Measurements from ENCODE around the gene PUDP. TPM values are rescaled to one million over a fixed set of nuclear protein-coding genes. Genes with fewer than 3 reads are reported as not detected.

The PUDP gene
- total RNA-seq, 1 donor from 2014 or later = 11.2 TPM

- DNase-seq (ENCODE audit: low read depth) = peak; percentile 24
These were observed 458 bp downstream of the PUDP start, which contains the start of gene STS for GRCh38 chrX:7147413-7147977. STS (plus strand) TSS chrX:7147712; CDS start chrX:7253200, 105,488 bp downstream.

DNA sequence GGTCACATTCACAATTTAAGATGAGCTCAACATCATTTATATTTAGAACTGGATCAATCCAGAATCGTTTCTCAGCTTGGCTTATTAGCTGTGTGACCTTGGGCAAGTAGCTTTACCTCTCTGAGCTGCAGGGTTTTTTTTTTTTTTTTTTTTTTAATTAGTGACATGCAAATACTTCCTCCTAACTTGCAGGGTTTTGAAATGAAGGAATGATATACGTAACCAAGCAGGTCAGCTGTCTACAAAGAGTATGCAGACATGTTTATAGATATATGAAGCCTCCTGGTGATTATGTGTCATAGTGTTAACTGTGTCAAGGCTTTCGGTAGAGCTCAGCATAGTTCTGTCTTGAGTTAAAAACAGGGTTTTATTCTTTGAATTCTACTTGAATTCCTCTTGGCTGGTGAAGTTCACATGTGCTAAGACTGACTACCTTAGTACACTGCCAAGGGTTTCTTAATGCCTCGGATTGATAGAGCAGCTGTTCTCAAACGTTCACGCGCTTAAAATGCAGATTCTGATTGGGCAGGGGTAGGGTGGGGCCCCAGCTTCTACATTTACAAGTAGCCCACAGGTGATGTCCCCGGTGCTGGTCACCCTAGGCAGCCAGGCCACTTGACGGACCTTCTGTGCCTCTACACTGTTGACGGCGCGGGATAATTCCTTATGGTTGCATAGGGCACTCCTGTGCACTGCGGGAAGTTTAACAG is 1.1 kb downstream of the PUDP start:
- DNase-seq (ENCODE audit: low read depth) = peak; percentile 31

DNA sequence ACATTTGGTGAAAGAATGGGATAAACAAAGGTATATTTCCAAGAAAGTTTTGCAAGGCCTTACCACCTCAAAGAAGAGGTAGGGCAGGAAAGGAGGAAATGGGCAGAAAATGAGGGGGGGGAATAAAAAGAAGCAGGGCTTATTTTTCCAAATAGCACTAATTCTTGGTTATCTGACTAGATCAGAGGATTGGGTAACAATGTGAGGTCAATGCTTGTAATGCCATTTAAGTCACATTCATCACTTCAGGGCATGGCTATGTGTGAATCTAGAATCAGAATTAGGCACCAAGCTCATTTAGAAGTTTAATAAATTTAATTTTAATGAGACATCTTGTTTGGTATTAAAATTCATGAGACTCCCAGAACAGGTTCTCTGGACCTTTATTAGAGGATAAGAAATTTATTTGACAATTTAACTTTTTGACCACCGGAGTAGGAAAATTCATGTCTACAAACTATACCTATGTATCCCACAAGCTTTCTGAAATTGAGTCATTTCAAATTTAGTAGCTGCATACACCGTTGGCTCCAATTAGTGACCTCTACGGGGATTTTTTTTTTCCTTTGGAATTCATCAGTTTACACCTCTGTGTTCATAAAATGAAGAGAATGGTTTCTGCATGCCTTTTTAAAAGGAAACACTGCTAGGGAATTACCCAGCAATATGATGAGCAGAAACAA is 1.8 kb downstream of the PUDP start:
- DNase-seq (ENCODE audit: low read depth) = no peak

DNA sequence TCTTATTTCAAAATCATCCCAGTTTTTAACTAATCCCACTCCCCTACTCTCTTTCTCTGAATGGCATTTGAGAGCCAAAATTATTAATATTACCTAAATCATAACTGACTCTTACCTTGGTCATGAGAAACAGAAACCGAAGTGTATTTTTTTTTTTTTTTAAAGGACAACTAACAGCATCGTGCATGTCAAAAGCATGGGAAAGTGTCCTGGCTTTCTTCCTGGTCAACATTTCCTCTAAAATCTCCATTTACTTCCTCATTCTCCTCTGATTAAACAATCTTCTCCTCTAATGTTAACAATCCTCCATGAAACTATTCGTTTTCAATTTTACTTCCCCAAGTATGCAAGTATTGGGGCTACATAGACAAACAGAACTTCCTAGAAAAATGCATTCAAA is 2.5 kb downstream of the PUDP start:
- DNase-seq (ENCODE audit: low read depth) = no peak

- no peak for DNase-seq (ENCODE audit: low read depth)
These were observed 3.9 kb downstream of the PUDP start for GRCh38 chrX:7143941-7144525.

DNA sequence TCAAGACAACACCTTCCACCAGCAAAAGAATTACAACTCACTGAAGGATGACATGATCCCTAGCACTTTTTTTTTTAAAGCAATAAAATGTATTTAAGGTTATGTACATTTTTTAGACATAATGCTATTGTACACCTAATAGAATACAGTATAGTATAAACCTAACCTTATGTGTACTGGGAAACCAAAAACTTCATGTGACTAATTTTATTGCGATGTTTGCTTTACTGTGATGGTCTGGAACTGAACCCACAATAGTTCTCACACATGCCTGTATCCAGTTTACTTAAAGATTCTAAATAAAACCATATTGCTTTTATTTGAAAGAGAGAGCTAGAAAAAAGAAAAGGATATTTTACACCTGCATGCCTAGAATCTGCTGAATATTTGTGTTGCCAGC is 4.9 kb downstream of the PUDP start:
- DNase-seq (ENCODE audit: low read depth) = no peak

- DNase-seq (ENCODE audit: low read depth) = peak; percentile 55
These were observed 8.5 kb downstream of the PUDP start for GRCh38 chrX:7139202-7140081.

DNA sequence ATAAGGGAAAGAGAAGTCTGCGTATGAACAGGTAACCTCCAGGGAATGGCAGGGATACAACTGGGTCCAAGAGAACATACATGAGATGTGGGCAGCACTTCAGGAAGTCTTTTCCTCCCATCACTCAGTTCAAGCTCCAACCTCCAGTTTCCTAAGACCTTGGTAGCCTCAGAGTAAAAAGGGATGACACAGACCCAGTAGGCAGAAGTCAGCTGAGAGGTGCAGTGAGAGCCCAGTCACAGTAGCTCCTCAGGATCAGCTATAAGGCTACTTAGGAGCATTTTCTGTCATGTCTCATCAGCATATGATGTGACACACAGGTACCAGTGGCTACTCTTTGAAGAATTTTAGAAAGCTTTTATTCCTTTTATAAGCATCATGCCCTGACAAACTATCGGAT is 13.0 kb downstream of the PUDP start:
- no peak for DNase-seq (ENCODE audit: low read depth)

DNA sequence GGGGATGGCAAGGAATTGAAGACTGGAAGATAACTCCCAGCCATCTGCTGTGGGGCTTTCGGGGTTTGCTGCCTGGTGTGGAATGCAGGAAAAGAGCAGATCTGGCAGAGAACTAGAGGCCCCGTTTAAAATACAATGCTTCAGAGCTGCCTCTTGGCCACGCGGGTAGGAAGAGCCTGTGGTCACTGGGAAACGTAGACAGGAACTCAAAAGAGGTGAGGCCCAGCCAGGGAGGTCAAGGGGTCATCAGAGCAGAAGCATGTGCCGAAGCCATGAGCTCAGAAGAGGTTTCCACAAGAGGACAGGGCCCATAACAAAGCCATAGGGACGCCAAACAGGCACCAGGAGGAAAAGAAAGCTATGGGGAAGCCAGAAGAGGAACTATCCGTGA is 14.9 kb downstream of the PUDP start:
- peak; percentile 56 for DNase-seq (ENCODE audit: low read depth)

- DNase-seq (ENCODE audit: low read depth) = peak; percentile 62
These were observed 15.5 kb downstream of the PUDP start for GRCh38 chrX:7132335-7133049.

DNA sequence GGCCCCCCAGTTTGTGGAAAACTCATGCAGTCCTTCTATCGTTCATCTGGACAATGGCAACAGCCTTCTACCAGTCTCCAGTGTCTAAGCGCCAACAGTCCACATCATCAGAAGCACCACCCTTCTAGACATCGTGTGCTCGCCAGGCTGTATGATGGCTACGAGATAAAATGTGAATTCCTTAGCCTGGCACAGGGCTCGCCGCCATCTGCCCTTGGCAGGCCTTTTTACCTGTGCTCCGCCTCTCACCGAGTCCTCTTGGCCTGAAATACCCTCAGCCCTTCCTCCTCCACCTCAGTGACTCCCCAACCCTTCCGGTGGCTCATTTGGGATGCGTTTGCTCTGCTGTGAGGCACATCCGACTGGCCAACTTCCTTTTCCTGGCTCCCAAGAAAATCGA is 16.3 kb downstream of the PUDP start:
- no peak for DNase-seq (ENCODE audit: low read depth)

DNA sequence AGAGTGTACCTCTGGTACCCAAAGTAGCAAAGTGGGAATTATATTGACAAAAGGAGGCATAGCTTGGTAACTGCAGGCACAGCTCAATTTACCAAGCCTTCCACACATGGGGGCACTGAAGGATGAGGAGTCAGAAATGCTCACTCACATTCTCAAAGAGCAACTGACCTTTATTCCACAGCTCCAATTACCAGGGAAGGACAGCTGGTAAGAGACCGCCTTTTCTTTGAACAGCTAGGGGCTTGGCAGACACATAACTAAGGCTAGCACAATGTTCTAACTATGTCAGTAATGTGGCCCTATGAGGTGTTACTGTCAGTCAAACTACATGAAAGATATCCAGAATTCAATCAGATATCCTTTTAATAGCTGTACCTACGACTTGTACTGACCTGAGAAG is 20.9 kb downstream of the PUDP start:
- DNase-seq (ENCODE audit: low read depth) = peak; percentile 82

- no peak for DNase-seq (ENCODE audit: low read depth)
These were observed 27.1 kb downstream of the PUDP start for GRCh38 chrX:7120878-7121219.

DNA sequence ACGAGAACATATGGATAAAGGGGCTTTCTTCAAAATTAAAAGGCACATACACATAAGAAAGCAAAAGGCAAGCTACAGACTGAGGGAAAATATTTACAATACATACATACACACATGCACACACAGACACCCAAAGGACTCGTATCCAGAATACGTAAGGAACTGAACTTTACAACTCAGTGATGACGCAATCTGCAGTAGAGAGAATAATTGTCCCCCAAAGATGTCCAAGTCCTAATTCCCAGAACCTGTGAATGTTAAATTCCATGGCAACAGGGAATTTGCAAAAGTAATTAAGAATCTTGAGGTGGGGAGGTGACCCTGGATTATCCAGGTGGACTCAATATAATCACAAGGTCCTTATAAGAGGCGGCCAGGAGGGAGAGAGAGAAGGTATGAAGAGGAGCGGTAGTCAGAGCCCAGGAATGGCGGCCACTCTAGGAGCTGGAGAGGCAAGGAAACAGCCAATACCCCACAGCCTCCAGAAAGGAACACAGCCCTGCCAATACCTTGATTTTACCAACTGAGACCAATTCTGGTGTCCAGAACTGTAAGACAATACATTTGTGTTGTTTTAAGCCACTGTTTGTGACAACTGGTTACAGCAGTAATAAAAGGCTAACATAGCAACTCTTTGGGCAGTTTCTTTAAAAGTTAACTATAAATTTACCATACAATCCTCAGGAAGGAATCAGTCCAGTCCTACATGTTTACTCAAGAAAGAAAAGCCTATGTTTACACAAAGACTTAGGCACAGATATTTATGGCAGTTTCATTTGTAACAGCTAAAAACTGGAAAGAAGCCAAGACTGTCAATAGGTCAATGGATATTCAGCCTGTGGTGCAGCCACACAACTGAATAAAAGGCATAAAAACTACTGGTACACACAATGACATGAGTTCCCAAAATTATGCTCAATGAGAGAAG is 27.7 kb downstream of the PUDP start:
- DNase-seq (ENCODE audit: low read depth) = no peak

DNA sequence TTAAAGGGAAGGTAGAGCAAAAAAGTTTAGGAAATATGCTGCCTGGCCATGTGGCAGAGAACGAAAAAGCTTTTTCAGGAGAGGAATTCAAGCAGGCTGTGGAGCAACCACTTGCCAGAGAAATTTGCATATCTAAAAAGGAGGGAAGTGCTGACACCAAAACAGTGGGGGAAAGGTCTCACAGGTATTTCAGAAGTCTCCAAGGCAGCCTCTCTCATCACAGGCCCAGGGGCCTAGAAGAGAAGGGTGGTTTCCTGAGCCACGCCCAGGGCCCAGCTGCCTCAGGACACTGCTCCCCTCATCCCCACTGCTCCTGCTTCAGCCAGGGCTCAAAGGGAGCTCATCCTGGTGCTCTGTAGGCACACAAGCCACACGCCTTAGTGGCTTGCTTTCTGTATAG is 30.4 kb downstream of the PUDP start:
- no peak for DNase-seq (ENCODE audit: low read depth)

DNA sequence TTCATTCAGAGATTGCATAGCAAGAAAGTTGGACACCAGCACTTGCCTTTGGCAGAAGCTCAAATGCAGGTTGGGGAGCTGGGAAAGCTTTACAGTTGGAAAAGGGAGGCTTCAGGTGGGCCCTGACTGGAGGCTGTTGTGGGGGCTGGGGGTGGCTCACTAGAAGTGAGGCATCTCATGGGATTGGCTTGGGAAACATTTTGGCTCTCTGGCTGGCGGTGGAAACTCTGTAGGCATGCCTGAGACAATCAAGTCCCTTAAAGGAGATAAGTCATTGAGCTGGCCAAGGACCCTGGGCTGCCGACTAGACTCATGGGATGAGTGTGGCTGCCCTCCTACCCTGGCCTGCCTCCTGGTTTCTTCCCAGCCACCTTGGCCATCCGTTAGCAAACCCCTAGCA is 31.9 kb downstream of the PUDP start:
- no peak for DNase-seq (ENCODE audit: low read depth)

DNA sequence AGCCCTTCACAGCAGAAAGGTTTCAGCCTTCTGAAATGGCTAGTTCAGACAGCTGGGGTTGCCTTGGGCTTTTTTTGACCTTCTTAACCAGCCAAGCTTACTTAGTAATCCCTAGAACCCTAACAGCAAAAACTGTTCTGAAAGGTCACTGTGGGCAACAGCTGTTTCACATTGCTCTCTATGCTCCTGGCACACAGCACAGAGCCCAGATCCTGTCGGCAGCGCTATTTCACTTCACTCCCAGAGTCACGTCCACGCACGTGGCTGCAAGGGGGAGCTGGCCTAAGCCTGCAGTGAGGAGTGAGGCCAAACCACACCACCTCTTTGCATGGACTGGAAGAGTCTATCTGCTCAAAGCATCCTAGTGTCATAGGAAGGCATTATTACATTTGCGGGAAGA is 32.4 kb downstream of the PUDP start:
- peak; percentile 64 for DNase-seq (ENCODE audit: low read depth)

DNA sequence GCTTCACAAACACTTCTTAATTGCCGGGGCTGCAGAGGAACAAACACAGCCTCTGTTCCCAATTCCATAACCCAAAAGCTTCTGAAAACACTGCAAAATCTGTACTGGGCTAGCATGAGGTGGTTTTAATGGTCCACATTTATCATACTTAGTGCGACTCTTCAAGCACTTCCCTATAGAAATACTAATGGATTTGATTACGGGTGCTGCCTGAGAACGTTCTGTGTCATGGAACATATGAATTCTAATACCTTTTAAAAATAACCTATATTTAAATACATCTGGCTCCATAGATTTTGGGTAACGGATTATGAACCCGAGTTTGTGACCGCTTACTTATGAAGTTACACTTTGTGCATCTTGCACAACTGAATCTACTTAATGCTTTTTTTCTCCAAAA is 35.9 kb downstream of the PUDP start:
- no peak for DNase-seq (ENCODE audit: low read depth)

GRCh38 chrX:7111518-7111917 is 36.4 kb downstream of the PUDP start:
- DNase-seq (ENCODE audit: low read depth) = no peak

DNA sequence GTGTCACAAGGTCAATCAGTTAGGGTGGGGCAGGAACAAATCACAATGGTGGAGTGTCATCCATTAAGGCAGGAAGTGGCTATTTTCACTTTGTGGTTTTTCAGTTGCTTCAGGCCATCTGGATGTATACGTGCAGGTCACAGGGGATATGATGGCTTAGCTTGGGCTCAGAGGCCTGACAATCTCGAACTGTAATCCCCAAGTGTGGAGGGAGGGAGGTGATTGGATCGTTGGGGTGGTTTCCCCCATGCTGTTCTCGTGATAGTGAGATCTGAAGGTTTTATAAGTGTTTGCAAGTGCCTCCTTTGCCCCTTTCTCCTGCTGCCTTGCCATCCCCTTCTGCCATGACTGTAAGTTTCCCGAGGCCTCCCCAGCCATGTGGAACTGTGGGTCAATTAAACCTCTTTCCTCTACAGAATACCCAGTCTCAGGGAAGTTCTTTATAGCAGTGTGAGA is 37.1 kb downstream of the PUDP start:
- no peak for DNase-seq (ENCODE audit: low read depth)

Data from myocyte (in vitro differentiated cells).